GM23338 (cell line): ENCODE measurements around the gene IGF1R. TPM values are rescaled to one million over a fixed set of nuclear protein-coding genes. Genes with fewer than 3 reads are reported as not detected.

Source experiments
- ATAC-seq: fragments of 200-7000 bp; cut with Tn5 transposase; 3 replicates; pipeline ENCODE4 v1.9.1; 2020
- DNase-seq: peaks from one replicate; pipeline ENCODE4 v3.0.0-alpha.2; 2015; ENCODE audit warnings: low spot score
- H2AFZ ChIP-seq: fragments of 200-600 bp; sonication (generic); 2 replicates; pipeline ENCODE4 v1.8.0; 2016; ENCODE audit warnings: antibody characterized with exemption, mild to moderate bottlenecking, moderate library complexity
- H3F3A ChIP-seq: fragments of 200-600 bp; sonication (generic); replicated peaks from 2 replicates; pipeline ENCODE4 v1.8.0; 2017; ENCODE audit warnings: antibody characterized with exemption, mixed run types, low read depth
- H3K27ac ChIP-seq: fragments of 200-600 bp; sonication (generic); 2 replicates; pipeline ENCODE4 v1.6.1; 2016; ENCODE audit warnings: low read depth
- H3K27me3 ChIP-seq: fragments of 200-600 bp; sonication (generic); 2 replicates; pipeline ENCODE4 v1.8.0; 2016; ENCODE audit warnings: mild to moderate bottlenecking, mixed run types, moderate library complexity; ENCODE audit not compliant: insufficient read depth
- H3K36me3 ChIP-seq: fragments of 200-600 bp; sonication (generic); 2 replicates; pipeline ENCODE4 v1.8.0; 2016; ENCODE audit warnings: mild to moderate bottlenecking; ENCODE audit not compliant: insufficient read depth
- H3K4me1 ChIP-seq: fragments of 200-600 bp; sonication (generic); 2 replicates; pipeline ENCODE4 v1.8.0; 2016; ENCODE audit warnings: mild to moderate bottlenecking, moderate library complexity; ENCODE audit not compliant: insufficient read depth
- H3K4me2 ChIP-seq: fragments of 200-600 bp; sonication (generic); 2 replicates; pipeline ENCODE4 v1.7.1; 2017; ENCODE audit warnings: mixed run types
- H3K4me3 ChIP-seq: fragments of 200-600 bp; sonication (generic); 2 replicates; pipeline ENCODE4 v1.6.1; 2016; ENCODE audit warnings: mixed run types
- H3K79me2 ChIP-seq: fragments of 200-600 bp; sonication (generic); replicated peaks from 2 replicates; pipeline ENCODE4 v1.8.0; 2017; ENCODE audit warnings: mild to moderate bottlenecking; ENCODE audit not compliant: insufficient read depth
- H3K9me2 ChIP-seq: fragments of 200-600 bp; sonication (generic); 2 replicates; pipeline ENCODE4 v1.8.0; 2017; ENCODE audit not compliant: insufficient read depth
- H4K20me1 ChIP-seq: fragments of 200-600 bp; sonication (generic); replicated peaks from 2 replicates; pipeline ENCODE4 v1.8.0; 2017; ENCODE audit warnings: mild to moderate bottlenecking; ENCODE audit not compliant: insufficient read depth
- H3K27ac Mint-ChIP-seq: 2 replicates; pipeline ENCODE4 v1.8.0; 2020; ENCODE audit warnings: inconsistent platforms, mild to moderate bottlenecking, moderate library complexity, mixed read lengths
- H3K27me3 Mint-ChIP-seq: 3 replicates; pipeline ENCODE4 v1.8.0; 2022; ENCODE audit warnings: low read depth, mild to moderate bottlenecking, moderate library complexity, mixed read lengths, inconsistent platforms; ENCODE audit not compliant: insufficient read depth, poor library complexity
- H3K36me3 Mint-ChIP-seq: 3 replicates; pipeline ENCODE4 v1.8.0; 2021; ENCODE audit warnings: low read depth, mild to moderate bottlenecking, inconsistent platforms, moderate library complexity, mixed read lengths
- H3K4me1 Mint-ChIP-seq: 3 replicates; pipeline ENCODE4 v1.8.0; 2020; ENCODE audit warnings: mild to moderate bottlenecking, inconsistent platforms, mixed read lengths
- H3K4me3 Mint-ChIP-seq: 3 replicates; pipeline ENCODE4 v1.8.0; 2021; ENCODE audit warnings: moderate library complexity, mild to moderate bottlenecking, inconsistent platforms, mixed read lengths
- H3K9me3 Mint-ChIP-seq: 3 replicates; pipeline ENCODE4 v1.8.0; 2020; ENCODE audit warnings: moderate library complexity, mild to moderate bottlenecking, inconsistent platforms, mixed read lengths
- CREB1 ChIP-seq: fragments of 250-450 bp; sonication (Bioruptor Pico); IDR thresholded peaks from 2 replicates; pipeline ENCODE4 v1.5.0; 2020; ENCODE audit warnings: low read depth, mild to moderate bottlenecking, moderate library complexity
- EZH2 ChIP-seq: fragments of 200-600 bp; sonication (generic); IDR thresholded peaks from one replicate; pipeline ENCODE4 v1.8.0; 2017; ENCODE audit warnings: antibody characterized with exemption, mild to moderate bottlenecking, low read depth; ENCODE audit not compliant: unreplicated experiment
- EZH2phosphoT487 ChIP-seq: fragments of 200-600 bp; sonication (generic); IDR thresholded peaks from one replicate; pipeline ENCODE4 v1.8.1; 2018; ENCODE audit warnings: antibody characterized with exemption; ENCODE audit not compliant: unreplicated experiment
- JUNB ChIP-seq: IDR thresholded peaks from one replicate; pipeline ENCODE4 v1.6.1; 2016; ENCODE audit warnings: antibody characterized with exemption; ENCODE audit not compliant: unreplicated experiment
- NANOG ChIP-seq: IDR thresholded peaks from 2 replicates; pipeline ENCODE4 v1.6.1; 2016; ENCODE audit warnings: antibody characterized with exemption, borderline replicate concordance
- POLR2AphosphoS5 ChIP-seq: IDR thresholded peaks from 2 replicates; pipeline ENCODE4 v1.6.1; 2016; ENCODE audit warnings: antibody characterized with exemption, low read depth
- STAT1 ChIP-seq: IDR thresholded peaks from one replicate; pipeline ENCODE4 v1.6.1; 2016; ENCODE audit warnings: antibody characterized with exemption; ENCODE audit not compliant: unreplicated experiment
- ZNF114 ChIP-seq: fragments of 250-450 bp; sonication (Bioruptor Pico); IDR thresholded peaks from 2 replicates; pipeline ENCODE4 v1.5.0; 2020; ENCODE audit warnings: mild to moderate bottlenecking, moderate library complexity
- ZNF331 ChIP-seq: fragments of 250-450 bp; sonication (Bioruptor Pico); IDR thresholded peaks from 2 replicates; pipeline ENCODE4 v1.5.0; 2020; ENCODE audit warnings: low read depth, mild to moderate bottlenecking, moderate library complexity
- polyA plus RNA-seq: library from polyadenylated mRNA; unstranded; fragments of >200 nt; fragmentation: Nextera tagmentation; extraction: Ambion mirVana; gene quantifications from 2 replicates; pipeline ENCODE4 v1.2.1, GENCODE V29; 2016
- total RNA-seq: library from RNA; depleted of rRNA; stranded (reverse); fragments of >200 nt; shearing (Covaris generic); gene quantifications from 2 replicates; pipeline ENCODE4 v1.2.3, GENCODE V29; 2014
- TF ChIP-seq, protein P1 (sequence below), 2 experiments: fragments of 200-600 bp in 1 of 2; sonication (generic) in 1 of 2; conservative IDR thresholded peaks; 2 replicates each; pipeline versions ENCODE4 v1.5.1 to v1.6.1; 2016 to 2017; ENCODE audit warnings: antibody characterized with exemption in 2 of 2, low read depth in 2 of 2, mild to moderate bottlenecking in 2 of 2, moderate library complexity in 1 of 2
- TF ChIP-seq, protein P2 (sequence below): fragments of 250-450 bp; sonication (Bioruptor Pico); IDR thresholded peaks from 2 replicates; pipeline ENCODE4 v1.5.0; 2020; ENCODE audit warnings: mild to moderate bottlenecking, moderate library complexity
- TF ChIP-seq, protein P3 (sequence below): IDR thresholded peaks from one replicate; pipeline ENCODE4 v1.6.1; 2018; ENCODE audit warnings: antibody characterized with exemption; ENCODE audit not compliant: unreplicated experiment
- TF ChIP-seq, protein P4 (sequence below): IDR thresholded peaks from 2 replicates; pipeline ENCODE4 v1.6.1; 2016; ENCODE audit warnings: antibody characterized with exemption

IGF1R gene
- total and polyA plus RNA-seq, 2 experiments from 2014 or later, result 20.4 to 92.2 TPM

- Mint-ChIP-seq H3K4me3 (no peak overlapping the region), H3K4me1 (no peaks in the 10 kb centered on the region), H3K36me3 (peaks cover 67% of the 10 kb centered on the region), H3K27me3 (peaks cover 19% of the 10 kb centered on the region), H3K9me3 (no peaks in the 10 kb centered on the region; the same call in 1 of the 3 replicates), H3K27ac (no peak overlapping the region)
- TF ChIP-seq, protein P1, sequence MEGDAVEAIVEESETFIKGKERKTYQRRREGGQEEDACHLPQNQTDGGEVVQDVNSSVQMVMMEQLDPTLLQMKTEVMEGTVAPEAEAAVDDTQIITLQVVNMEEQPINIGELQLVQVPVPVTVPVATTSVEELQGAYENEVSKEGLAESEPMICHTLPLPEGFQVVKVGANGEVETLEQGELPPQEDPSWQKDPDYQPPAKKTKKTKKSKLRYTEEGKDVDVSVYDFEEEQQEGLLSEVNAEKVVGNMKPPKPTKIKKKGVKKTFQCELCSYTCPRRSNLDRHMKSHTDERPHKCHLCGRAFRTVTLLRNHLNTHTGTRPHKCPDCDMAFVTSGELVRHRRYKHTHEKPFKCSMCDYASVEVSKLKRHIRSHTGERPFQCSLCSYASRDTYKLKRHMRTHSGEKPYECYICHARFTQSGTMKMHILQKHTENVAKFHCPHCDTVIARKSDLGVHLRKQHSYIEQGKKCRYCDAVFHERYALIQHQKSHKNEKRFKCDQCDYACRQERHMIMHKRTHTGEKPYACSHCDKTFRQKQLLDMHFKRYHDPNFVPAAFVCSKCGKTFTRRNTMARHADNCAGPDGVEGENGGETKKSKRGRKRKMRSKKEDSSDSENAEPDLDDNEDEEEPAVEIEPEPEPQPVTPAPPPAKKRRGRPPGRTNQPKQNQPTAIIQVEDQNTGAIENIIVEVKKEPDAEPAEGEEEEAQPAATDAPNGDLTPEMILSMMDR (conservative IDR thresholded peaks at IDR 0.05; ENCODE audit: low read depth in 2 of 2), result no peak
- TF ChIP-seq ZNF331 (CRISPR knock-in tag), result no peak
- no peak for TF ChIP-seq NANOG
- TF ChIP-seq, protein P2, sequence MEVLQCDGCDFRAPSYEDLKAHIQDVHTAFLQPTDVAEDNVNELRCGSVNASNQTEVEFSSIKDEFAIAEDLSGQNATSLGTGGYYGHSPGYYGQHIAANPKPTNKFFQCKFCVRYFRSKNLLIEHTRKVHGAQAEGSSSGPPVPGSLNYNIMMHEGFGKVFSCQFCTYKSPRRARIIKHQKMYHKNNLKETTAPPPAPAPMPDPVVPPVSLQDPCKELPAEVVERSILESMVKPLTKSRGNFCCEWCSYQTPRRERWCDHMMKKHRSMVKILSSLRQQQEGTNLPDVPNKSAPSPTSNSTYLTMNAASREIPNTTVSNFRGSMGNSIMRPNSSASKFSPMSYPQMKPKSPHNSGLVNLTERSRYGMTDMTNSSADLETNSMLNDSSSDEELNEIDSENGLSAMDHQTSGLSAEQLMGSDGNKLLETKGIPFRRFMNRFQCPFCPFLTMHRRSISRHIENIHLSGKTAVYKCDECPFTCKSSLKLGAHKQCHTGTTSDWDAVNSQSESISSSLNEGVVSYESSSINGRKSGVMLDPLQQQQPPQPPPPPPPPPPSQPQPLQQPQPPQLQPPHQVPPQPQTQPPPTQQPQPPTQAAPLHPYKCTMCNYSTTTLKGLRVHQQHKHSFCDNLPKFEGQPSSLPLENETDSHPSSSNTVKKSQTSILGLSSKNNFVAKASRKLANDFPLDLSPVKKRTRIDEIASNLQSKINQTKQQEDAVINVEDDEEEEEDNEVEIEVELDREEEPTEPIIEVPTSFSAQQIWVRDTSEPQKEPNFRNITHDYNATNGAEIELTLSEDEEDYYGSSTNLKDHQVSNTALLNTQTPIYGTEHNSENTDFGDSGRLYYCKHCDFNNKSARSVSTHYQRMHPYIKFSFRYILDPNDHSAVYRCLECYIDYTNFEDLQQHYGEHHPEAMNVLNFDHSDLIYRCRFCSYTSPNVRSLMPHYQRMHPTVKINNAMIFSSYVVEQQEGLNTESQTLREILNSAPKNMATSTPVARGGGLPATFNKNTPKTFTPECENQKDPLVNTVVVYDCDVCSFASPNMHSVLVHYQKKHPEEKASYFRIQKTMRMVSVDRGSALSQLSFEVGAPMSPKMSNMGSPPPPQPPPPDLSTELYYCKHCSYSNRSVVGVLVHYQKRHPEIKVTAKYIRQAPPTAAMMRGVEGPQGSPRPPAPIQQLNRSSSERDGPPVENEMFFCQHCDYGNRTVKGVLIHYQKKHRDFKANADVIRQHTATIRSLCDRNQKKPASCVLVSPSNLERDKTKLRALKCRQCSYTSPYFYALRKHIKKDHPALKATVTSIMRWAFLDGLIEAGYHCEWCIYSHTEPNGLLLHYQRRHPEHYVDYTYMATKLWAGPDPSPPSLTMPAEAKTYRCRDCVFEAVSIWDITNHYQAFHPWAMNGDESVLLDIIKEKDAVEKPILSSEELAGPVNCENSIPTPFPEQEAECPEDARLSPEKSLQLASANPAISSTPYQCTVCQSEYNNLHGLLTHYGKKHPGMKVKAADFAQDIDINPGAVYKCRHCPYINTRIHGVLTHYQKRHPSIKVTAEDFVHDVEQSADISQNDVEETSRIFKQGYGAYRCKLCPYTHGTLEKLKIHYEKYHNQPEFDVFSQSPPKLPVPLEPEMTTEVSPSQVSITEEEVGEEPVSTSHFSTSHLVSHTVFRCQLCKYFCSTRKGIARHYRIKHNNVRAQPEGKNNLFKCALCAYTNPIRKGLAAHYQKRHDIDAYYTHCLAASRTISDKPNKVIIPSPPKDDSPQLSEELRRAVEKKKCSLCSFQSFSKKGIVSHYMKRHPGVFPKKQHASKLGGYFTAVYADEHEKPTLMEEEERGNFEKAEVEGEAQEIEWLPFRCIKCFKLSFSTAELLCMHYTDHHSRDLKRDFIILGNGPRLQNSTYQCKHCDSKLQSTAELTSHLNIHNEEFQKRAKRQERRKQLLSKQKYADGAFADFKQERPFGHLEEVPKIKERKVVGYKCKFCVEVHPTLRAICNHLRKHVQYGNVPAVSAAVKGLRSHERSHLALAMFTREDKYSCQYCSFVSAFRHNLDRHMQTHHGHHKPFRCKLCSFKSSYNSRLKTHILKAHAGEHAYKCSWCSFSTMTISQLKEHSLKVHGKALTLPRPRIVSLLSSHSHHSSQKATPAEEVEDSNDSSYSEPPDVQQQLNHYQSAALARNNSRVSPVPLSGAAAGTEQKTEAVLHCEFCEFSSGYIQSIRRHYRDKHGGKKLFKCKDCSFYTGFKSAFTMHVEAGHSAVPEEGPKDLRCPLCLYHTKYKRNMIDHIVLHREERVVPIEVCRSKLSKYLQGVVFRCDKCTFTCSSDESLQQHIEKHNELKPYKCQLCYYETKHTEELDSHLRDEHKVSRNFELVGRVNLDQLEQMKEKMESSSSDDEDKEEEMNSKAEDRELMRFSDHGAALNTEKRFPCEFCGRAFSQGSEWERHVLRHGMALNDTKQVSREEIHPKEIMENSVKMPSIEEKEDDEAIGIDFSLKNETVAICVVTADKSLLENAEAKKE (CRISPR knock-in tag), result no peak
- TF ChIP-seq EZH2, result no peak
- TF ChIP-seq EZH2phosphoT487, result no peak
- no peak for TF ChIP-seq ZNF114 (CRISPR knock-in tag)
- TF ChIP-seq, protein P3, sequence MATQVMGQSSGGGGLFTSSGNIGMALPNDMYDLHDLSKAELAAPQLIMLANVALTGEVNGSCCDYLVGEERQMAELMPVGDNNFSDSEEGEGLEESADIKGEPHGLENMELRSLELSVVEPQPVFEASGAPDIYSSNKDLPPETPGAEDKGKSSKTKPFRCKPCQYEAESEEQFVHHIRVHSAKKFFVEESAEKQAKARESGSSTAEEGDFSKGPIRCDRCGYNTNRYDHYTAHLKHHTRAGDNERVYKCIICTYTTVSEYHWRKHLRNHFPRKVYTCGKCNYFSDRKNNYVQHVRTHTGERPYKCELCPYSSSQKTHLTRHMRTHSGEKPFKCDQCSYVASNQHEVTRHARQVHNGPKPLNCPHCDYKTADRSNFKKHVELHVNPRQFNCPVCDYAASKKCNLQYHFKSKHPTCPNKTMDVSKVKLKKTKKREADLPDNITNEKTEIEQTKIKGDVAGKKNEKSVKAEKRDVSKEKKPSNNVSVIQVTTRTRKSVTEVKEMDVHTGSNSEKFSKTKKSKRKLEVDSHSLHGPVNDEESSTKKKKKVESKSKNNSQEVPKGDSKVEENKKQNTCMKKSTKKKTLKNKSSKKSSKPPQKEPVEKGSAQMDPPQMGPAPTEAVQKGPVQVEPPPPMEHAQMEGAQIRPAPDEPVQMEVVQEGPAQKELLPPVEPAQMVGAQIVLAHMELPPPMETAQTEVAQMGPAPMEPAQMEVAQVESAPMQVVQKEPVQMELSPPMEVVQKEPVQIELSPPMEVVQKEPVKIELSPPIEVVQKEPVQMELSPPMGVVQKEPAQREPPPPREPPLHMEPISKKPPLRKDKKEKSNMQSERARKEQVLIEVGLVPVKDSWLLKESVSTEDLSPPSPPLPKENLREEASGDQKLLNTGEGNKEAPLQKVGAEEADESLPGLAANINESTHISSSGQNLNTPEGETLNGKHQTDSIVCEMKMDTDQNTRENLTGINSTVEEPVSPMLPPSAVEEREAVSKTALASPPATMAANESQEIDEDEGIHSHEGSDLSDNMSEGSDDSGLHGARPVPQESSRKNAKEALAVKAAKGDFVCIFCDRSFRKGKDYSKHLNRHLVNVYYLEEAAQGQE, result no peak
- TF ChIP-seq POLR2AphosphoS5, result no peak
- TF ChIP-seq, protein P4, sequence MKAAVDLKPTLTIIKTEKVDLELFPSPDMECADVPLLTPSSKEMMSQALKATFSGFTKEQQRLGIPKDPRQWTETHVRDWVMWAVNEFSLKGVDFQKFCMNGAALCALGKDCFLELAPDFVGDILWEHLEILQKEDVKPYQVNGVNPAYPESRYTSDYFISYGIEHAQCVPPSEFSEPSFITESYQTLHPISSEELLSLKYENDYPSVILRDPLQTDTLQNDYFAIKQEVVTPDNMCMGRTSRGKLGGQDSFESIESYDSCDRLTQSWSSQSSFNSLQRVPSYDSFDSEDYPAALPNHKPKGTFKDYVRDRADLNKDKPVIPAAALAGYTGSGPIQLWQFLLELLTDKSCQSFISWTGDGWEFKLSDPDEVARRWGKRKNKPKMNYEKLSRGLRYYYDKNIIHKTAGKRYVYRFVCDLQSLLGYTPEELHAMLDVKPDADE, result no peak
- TF ChIP-seq JUNB, result no peak
- no peak for TF ChIP-seq CREB1
- TF ChIP-seq STAT1, result no peak
- Histone ChIP-seq H4K20me1 (no peaks in the 10 kb centered on the region), H3K4me3 (no peak overlapping the region), H3F3A (no peaks in the 10 kb centered on the region), H3K4me1 (no peaks in the 10 kb centered on the region), H3K4me2 (no peak overlapping the region), H2AFZ (no peak overlapping the region), H3K27ac (no peak overlapping the region), H3K27me3 (no peaks in the 10 kb centered on the region), H3K9me2 (no peaks in the 10 kb centered on the region), H3K36me3 (peaks cover 21% of the 10 kb centered on the region), H3K79me2 (no peaks in the 10 kb centered on the region)
- DNase-seq (no peak), ATAC-seq (no peak)
Measured at GRCh38 chr15:98958076-98958475, 309.7 kb downstream of the IGF1R start.
